GM19238 (cell line): ENCODE data around the gene NPL.
A peak's percentile ranks its signal among the peaks of the same experiment; 100 is the strongest.

ENCODE experiments used
- DNase-seq: peaks from one replicate; pipeline ENCODE4 v3.0.0; 2011; ENCODE audit warnings: low spot score; ENCODE audit not compliant: insufficient read length

Gene NPL

DNA sequence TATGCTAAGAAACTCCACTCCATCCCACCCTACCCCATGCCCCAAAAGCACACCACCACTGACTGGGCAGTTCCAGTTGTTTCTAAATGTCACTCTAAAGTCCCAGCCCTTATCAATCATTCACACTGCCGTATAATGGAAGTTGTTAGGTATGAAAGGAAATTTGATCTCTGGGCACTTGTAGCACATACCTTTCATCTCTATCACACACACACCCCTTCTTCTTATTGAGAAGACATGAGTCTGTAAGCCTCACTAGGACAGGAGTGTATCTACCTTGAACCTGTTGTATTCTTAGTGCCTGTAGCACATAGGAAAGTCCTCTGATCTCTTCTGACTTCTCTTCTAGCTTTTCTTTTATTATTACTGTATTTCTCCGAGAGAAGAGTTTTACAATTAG is 27.3 kb downstream of the NPL start:
- no peak for DNase-seq

DNA sequence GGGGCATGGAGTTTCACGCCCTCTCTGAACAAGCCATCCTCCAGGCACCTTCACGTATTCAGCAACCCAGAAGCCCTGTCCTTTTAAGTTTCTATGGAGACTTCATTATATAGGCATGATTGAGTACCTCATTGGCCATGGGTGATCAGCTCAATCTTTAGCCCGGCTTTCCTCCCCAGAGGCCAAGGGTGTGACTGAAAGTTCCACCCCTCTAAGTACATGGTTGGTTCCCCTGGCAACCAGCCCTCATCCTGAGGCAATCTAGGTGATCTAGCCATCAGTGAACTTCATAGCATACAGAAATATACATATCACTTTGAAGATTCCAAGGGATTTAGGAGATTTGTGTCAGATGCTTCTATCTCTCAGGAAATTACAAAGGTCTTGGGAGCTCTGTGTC is 28.2 kb downstream of the NPL start:
- no peak for DNase-seq

DNA sequence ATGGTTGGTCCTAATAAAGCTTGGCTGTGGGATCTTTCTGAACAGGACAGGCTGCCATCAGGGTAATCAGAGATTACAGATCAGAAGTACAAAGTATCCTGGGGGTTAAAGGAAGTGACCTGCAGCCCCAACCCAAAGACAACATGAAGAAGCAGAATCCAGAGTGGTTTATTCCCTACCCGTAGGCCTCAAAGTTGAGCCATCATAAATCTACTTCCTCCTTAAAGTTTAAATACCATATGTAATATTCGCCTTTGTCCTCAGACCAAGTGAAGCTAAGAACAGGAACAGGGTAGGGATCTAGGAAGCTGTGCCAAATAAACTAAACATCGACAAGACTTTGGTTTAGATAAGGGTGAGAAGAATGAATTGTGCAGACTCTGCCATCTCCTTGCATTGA is 33.6 kb downstream of the NPL start:
- DNase-seq = no peak

DNA sequence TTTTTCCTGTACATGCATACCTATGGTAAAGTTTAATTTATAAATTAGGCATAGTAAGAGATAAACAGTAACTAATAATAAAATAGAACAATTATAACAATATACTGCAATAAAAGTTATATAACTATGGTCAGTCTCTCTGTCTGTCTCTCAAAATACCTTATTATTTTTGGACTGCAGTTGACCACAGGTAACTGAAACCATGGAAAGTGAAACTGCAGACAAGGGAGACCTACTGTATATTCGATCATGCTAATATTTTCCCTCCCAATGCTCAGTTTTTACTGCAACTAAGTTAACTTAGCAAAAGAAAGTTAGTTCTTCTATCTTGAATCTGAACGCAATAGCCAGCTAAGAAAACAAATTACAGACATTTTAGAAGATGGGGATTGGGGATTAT is 37.3 kb downstream of the NPL start:
- DNase-seq = no peak

DNA sequence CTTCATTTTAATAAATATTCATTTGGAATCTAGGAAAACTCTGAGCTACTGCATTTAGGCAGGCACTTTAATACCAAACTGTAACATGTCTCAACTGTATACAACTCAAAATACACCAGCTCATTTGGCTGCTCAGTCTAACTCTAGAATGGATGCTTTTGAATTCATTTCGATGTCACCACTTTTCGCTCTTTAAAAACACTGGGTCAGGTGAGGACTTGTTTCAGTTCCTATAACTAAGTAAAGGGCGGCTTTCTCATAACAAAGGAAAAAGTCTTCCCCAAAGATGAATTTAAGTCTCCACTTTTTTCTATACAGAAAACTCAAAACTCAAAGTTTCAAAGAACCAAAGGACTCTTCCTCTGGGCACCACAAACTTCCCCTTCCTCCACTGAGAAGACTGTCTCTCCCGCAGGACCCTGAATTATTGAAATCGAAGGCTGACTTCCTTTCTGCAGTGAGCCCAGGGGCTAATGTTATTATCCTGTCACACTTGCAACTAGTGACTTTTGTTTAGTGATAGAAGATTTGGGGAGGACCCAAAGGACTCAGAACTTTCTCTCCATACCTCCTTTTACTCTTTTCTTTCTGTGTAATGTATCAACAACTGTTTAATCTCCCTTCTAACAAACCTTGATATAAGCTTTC is 39.8 kb downstream of the NPL start:
- DNase-seq = no peak

DNA sequence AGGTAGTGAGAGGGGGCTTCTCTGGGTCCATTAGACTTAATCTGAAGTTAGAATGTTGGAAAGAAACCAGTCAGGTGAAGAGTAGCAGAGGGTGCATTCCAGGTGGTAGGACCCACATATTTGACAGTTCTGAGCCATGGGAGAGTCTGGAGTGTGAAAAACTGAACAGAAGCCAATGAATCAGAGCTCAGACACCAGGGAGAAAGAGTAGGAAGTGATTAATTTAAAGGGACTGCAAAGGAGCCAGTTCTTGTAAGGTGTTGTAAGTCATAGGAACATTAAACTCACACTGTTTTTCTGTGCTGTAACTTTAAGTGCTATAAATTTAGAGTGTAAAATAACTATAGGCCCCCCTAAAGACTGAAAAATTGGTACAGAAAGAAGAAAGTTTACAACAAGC is 43.7 kb downstream of the NPL start:
- no peak for DNase-seq

DNA sequence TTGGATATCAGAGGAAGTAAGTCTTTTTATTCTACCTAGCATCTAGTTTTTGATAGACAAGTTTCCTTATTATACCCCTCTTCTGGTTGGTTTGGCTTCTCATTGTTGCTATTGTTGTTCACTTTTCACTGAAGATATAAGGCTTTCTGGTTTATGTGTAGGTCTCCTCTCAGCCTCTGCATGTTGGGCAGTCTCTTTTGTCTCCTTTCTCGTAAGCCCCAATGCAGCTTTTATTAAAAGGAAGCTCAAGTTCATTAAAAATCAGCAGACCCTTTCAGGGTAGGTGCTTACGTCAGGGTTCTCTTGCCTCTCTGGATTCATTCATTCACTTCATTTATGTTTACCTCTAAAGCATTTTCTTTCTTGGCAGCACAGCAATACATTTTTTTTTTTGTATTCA is 44.8 kb downstream of the NPL start:
- no peak for DNase-seq

DNA sequence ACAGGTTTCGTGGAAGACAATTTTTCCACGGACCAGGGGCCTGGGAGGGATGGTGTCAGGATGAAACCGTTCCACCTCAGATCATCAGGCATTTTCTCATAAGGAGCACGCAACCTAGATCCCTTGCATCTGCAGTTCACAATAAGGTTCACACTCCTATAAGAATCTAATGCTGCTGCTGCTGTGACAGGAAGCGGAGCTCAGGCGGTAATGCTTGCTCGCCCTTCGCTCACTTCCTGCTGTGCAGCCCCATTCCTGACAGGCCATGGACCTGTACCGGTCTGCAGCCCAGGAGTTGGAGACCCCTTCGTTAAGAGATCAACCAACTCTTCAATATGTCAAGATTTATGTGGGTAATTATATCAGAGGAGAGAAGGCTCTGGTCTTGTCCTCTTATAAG is 46.2 kb downstream of the NPL start:
- DNase-seq = no peak

DNA sequence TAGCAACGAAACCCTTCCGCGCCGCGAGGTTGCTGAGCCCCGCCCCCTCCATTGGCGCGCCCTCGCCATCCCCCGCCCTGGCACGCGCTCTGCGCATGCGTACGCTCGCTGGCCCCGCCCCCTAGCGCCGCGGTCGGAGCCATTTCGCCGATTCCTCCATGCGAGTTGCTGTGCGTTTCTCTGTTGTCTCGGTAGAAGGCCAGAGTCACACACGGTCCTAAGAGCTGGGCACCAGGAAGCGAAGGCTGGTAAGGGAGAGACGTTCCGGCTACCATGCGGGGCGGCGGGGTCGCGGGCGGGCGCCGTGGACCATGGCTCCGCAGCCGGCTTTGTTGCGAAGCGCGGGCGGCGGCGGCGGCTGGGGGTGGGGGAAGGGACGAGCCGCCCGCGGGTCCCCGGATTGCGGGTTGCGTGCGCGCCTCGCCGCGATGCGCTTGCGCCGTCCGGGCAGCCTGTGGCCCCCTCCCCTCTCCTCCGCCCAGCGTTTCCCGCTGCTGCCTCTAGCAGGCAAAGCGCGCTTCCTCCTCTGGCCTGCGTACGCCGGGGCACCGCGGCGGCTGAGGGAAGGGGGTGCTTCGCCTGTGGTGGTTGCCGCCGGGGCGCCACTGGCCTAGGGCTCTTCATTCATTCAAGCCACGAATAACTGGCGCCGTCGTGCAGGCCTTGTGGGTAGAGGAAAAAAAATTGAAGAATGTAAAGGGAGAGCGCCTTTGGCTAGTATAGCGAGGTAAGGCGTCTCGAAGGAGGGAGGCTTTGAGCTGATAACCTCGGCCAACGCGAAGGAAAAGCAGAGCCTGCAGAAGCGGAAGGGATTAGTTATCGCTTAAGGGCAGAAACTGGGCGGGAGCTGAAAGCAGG is 49.9 kb downstream of the NPL start, which contains the start of gene DHX9:
Gene DHX9, plus strand, starts transcription at position 139 of the 858 bp plus-strand sequence. CDS start 3,220 bp downstream, outside the sequence.
- DNase-seq = peak; percentile 88

DNA sequence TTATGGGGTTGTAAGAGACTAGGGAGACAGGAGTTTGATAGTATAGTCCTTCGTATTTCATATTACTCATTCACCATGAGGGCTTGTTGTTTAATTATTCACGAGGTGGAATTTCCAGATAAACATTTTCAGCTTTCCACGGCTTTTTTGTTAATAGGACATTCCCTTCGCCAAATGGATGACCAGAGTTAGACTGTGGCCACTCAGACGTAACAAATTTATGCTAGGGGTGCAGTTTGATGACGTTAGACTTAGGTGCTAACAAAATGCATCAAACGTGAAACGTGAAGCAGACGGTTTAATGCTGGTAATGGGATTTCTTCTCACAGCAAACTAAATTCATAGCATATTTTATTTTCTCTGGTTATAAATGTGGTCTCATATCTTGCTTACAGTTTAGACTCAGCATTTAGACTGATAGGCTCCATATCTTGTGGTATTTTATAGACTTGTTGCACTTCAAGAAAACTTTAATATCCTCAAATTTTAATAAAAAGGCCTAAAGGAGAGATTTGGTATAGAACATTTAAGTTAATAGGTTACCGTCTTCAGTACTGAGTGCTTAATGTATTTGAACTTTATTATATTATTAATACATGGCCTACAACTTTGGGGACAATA is 51.9 kb downstream of the NPL start:
- DNase-seq = no peak

DNA sequence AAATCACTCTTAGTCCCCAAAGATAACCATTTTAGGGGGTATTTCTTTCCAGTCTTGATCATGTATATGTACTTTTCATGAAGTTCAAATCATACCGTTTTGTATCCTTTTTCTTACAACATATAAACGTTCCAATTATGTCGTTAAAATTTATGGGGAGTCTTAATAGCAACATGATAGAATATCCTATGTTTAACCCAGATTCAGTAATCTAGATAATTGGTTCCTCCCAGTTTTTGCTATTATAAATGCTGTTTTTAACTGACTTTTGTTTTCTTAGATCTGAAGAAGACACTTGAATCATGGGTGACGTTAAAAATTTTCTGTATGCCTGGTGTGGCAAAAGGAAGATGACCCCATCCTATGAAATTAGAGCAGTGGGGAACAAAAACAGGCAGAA is 52.7 kb downstream of the NPL start:
- DNase-seq = no peak

DNA sequence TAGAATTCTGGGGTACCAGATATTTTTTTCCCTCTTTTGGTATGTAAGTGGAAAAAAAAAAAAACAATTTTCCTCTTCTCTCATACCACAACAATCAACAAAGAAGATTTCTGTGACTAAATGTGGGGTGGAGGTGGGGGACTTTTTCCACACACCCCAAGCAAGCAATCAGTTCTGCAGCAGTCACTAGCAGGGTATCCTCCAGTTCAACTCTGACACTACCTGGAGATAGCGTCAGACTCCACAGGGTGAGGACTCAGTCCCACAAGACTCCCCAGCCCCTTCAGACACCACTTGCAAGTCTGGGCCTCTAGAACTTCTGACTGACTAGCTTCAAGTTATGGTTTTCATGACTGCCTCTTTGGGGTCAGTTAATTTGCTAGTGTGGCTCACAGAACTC is 55.8 kb downstream of the NPL start:
- no peak for DNase-seq

DNA sequence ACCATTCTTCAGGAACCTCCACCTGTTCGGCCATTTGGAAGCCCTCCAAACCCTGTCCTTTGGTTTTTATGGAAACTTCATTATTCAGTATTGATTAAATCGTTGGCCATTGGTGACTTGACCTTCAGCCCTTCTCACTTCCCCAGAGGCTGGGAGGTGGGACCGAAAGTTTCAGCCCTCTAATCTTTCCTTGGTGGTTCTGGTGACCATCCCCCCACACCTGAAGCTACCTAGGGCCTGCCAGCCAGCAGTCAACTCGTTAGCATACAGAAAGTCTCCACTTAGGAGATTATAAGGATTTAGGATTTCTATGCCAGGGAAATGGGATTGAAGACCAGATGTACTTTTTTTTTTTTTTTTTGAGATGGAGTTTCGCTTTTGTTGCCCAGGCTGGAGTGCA is 56.3 kb downstream of the NPL start:
- no peak for DNase-seq

DNA sequence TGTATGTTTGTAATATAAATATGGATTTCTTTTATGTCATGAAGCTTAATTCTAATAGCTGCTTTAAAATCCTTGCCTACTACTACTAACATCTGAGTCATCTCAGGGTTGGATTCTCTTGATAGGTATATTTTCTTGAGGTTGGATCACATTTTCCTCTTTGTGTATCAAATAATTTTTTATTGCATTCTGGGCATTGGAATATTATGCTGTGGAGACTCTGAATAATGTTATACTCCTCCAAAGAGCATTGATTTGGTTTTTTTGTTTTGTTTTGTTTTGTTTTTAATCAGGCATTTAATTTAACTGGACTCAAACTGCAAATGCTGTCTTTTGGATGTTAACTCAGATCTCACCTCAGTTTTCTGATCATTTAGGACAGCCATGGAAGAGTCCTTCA is 57.5 kb downstream of the NPL start:
- DNase-seq = no peak

DNA sequence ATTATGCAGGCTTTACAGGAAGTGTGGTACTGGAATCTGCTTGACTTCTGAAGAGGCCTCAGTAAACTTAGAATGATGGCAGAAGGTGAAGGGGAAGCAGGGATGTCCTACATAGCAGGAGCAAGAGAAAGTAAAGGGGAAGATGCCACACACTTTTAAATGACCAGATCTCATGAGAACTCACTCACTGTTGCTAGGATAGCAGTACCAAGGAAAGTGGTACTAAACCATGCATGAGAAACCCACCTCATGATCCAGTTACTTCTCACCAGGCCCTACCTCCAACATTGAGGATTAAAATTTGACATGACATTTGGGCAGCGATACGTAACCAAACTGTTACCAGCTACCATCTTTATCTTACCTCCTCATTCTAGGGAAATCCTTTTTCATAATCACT is 59.2 kb downstream of the NPL start:
- DNase-seq = no peak

DNA sequence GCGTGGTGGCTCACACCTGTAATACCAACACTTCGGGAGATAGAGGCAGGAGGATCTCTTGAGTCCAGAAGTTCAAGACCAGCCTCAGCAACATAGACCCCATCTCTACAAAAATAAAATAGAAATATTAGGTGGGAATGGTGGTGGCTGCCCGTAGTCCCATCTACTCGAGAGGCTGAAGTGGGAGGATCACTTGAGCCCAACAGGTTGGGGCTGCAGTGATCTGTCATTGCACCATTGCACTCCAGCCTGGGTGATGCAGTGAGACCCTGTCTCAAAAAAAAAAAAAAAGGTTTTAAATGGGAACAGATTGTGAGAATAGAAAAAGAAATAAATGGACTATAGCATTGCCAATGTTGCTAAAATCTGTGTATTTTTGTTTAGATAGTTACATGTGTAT is 60.7 kb downstream of the NPL start:
- DNase-seq = no peak

DNA sequence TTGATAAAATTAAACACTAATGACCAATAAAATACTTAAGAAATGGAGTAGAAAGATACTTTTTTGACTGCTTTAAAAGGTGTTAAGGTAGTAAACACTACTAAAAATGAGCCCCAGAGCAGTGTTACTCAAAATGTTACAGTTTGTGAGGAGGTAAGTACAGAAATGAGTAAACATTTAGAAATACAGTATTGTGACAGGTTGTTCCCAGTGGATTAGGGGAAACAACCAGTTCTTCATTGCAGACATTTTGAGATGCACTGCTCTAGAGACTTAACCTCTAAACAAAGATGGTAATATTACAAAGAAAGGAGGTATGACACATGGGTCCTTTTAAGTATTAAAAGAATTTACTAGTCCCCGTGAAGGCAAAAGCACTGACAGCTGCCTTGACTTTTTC is 62.3 kb downstream of the NPL start:
- no peak for DNase-seq

DNA sequence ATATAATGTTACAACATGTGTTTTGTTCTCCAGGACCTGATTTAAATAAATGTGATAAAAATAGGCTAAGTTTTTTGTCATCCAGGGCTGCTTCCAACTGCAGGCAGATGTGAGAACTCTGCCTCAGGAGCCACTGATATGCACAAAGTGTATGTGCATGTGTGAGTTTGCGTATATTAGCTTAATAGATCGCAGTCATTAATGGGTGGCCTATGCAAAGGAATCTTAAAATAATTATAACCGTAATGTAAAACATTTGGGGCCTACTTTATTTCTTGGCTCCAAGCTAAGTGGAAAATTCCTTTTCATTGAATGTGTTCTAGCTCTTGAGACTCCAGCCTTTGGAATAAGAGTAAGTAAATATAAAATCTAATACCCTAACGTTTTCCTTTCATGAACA is 66.3 kb downstream of the NPL start:
- DNase-seq = no peak

DNA sequence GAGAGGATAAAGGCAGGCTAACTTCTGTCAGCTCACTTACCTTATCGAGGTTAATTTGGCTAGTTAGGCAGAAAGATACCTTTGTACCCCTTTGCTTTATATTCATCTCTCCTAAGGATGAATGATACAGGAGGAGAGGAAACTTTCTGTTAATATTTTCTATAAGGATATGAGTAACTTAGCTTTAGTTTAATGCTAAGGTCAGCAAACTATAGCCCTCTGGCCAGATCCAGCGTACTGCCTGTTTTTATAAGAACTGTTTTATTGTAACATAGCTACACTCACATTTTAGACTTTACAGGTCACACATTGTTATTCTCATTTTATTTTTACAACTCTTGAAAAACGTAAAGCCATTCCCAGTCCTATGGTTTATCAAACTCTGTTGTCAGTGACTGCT is 67.6 kb downstream of the NPL start:
- DNase-seq = no peak

DNA sequence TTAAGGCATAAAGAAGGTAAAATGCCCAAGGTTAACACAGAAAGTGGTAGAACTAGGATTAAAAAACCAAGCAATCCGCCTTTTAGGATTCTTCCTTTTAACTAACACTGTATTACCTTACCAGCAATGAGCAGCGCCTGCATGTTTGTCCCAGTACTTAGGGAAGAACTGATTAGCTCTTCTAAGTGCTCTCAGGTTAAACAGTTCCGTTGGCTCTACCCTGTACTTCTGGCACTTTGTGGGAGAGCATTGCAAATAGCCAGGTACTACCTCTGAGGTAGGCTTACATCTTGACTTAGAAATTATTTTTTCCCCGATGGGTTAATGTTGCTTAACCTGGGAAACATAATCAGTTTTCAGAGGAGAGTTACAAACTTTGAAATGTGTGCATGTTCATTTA is 71.1 kb downstream of the NPL start:
- DNase-seq = no peak

DNA sequence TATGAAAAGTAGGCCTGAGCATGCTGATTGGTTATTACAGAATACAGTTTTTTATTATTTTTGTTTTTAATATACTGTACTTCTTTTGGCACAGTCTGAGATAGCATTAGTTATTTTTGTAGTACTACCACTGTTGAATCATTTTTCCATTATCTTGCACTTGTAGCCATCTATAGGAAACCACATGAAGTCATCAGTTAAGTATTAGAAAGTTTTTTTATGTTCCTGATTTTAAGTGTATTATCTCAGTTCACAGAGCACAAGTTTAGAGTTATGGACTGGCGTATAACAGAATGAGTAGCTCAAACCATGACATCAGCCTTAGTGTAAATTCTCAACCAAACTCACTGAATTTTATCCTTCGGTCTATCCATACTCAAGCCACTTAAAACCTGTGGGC is 72.4 kb downstream of the NPL start:
- no peak for DNase-seq

DNA sequence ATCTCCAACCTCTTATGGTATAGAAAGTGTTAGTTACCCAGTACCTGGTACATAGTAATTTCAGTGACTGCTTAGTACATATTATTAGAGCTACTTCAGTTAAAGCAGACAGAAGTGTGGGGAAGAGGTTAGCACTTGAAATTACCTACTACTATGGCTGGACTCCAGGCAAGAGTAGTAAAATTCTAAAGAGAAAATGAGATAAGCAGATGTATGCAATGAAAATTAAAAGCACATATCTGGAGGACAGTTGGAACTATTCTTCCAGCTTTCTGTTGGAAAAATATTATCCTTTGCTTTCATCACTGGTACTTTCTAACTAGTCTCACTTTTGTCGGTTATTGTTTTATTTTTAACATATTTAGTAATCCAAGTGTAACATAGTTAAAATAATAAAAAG is 73.3 kb downstream of the NPL start:
- no peak for DNase-seq

DNA sequence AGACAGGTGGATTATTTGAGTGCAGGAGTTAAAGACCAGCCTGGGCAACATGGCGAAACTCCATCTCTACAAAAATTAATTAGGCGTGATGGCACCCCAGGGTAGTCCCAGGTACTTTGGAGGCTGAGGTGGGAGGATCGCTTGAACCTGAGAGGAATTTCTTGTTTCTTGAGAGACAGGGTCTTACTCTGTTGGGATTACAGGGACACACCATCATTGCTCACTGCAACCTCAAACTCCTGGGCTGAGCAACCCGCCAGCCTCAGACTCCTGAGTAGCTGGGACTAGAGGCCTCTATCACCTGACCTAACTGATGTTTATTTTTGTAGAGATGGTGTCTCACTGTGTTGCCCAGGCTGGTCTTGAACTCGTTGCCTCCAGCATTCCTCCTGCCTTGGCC is 74.4 kb downstream of the NPL start:
- no peak for DNase-seq
